Muscle of arm (tissue), 12 donors: Measurements from ENCODE around the gene UBALD2. TPM values are rescaled to one million over a fixed set of nuclear protein-coding genes. Genes with fewer than 3 reads are reported as not detected.
"Not testable (repeated sequence)": the region's sequence is repeated elsewhere in the genome, so short reads cannot be mapped to it uniquely, and the experiment has no call there.

Experiments
- DNase-seq: peaks from one replicate; pipeline ENCODE4 v3.0.0-alpha.2; 2013
- polyA plus RNA-seq, 12 donors: library from polyadenylated mRNA; unstranded; fragments of 120-200 nt; gene quantifications; one replicate each; pipeline ENCODE4 v1.2.1, GENCODE V29; 2013; ENCODE audit not compliant: insufficient read length in 12 of 12

UBALD2 gene
- polyA plus RNA-seq, 12 donors, result 10.1 to 93.7 (median 18.1) TPM; not detected in 1

- no peak for DNase-seq
These were observed 23.4 kb upstream of the UBALD2 start for GRCh38 chr17:76241691-76242255.

GRCh38 chr17:76243826-76244679, 21.1 kb upstream of the UBALD2 start:
- no peak for DNase-seq

- DNase-seq, result not testable (repeated sequence)
These were observed 20.4 kb upstream of the UBALD2 start for GRCh38 chr17:76244721-76245120.

DNA sequence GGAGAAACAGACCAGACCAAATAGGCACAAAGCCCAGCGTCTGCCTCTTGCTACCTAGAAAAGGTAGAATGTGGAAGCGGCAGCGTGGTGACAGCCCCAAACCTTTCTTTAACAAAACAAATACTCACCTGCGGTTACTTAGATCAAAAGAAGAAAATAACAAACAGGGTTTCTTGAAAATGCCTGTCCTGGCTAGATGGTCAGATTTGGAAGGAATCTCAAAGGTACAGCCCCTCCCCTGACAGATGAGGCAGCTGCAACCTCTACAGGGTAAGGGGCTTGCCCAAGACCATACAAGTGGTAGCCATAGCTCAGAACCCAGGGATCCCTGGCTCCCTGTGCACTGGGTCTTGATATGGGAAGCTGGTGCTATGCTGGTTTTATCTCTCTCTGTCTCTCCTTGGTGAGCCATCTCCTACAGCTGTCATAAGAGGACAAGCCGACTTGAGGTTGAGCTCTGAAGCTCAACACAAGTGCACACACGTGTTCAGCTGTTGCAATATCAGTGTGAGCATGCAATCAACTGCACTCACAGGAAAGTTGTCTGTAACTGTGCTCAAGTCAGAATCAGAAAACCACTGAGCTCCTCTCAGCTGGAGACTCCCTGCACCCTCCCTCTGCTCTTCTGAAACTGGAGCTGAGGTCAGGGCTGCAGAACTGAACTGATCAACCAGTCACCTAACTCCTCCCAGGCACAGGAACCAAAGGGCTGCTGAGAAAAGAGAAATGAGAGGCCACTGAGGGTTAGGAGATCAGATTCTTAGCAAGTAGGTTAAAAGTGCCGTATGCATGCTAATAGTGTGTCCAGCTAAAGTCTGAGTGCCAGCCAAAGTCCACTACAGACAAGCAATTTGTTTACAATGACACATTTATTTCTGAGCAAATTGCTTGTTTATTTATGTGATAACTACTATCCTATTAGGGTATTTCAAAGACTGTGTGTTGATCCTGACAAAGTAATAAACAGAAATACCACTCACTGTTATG, 18.8 kb upstream of the UBALD2 start:
- DNase-seq, result no peak

DNA sequence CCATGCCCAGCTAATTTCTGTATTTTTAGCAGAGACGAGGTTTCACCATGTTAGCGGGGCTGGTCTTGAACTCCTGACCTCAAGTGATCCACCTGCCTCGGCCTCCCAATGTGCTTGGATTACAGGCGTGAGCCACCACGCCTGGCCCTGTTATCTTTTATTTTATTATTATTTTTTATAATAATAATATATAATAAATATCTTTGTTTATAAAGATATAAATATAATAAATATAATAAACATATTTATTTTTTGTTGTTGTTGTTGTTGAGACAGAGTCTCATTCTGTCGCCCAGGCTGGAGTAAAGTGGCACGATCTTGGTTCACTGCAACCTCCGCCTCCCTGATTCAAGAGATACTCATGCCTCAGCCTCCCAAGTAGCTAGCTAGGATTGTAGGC, 17.8 kb upstream of the UBALD2 start:
- no peak for DNase-seq

- no peak for DNase-seq
These were observed 16.9 kb upstream of the UBALD2 start for GRCh38 chr17:76248013-76248782.

DNA sequence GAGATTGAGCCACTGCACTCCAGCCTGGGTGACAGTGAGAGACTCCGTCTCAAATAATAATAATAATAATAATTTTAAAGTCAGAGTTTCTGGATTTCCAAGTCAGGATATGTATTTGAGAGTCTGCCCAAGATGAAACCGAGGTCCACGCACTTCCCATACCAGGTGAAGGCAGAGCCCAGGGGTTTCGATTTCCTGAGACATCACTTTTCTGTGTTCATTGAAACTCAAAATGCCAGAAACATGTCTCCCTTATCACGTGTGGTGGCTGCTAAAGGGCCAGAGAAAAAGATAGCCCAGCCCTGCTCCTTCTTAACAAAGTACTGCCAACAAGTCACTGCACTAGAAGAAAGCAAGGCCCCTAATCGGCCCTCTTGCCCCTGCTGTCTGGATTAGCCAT, 15.0 kb upstream of the UBALD2 start:
- DNase-seq, result no peak

- DNase-seq, result no peak
These were observed 13.6 kb upstream of the UBALD2 start for GRCh38 chr17:76251478-76252039.

GRCh38 chr17:76252040-76252954, 12.9 kb upstream of the UBALD2 start:
- DNase-seq, result no peak

DNA sequence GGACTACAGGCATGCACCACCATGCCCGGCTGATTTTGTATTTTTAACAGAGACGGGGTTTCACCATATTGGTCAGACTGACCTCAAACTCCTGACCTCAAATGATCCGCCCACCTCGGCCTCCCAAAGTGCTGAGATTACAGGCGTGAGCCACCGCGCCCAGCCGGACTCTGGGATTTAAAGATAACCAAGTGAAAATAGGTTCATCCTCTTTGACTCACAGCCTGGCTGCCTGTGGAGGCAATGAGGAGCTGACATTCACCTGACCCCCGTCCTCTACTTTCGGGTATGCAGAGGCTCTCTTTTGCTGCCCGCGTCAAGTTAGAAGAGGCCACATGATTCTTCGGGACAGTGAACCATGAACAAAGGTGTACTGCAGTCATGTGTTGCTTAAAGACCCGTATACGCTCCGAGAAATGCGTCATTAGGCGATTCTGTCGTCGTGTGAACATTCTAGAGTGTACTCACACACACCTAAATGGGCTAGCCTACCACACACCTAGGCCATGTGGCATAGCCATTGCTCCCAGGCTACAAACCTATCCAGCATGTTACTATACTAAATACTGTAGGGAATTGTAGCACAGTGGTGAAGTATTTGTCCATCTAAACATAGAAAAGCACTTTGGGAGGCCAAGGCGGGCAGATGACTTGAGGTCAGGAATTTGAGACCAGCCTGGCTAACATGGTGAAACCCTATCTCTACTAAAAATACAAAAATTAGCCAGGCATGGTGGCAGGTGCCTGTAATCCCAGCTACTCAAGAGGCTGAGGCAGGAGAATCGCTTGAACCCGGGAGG, 12.0 kb upstream of the UBALD2 start:
- not testable (repeated sequence) for DNase-seq

DNA sequence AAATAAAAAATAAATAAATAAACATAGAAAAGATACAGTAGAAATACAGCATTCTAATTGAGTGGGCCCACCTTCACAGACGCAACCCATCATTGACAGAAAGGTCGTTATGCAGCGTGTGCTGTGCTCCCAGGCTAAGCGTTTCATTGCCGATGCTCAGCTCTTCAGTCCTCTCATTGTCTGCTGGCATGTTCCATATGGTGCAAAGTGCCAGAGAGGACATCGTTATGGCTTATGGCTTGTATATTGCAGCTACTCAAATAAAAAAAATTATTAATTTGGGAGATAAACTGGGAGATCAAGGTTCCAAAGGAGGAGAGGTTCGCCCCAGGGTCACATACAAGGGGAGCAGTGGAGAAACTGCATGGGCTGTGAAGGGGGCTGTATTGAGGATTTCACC, 11.3 kb upstream of the UBALD2 start:
- no peak for DNase-seq

DNA sequence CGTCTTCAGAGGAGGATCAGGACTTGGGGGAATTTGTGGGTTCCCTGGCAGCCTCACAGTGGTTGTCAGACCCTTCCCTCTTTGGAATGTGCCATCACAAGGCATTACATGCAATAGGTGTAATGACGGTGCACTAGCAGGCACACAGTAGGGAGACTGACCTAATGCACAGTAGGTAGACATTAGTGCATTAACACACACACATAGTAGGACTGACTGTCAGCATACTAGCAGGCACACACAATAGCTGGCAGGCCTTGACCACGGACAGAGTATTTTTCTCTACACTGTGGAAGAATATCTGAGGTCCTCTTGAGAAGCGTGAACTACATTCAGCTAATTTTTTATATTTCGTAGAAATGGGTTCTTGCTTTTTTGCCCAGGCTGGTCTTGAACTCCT, 10.9 kb upstream of the UBALD2 start:
- no peak for DNase-seq

DNA sequence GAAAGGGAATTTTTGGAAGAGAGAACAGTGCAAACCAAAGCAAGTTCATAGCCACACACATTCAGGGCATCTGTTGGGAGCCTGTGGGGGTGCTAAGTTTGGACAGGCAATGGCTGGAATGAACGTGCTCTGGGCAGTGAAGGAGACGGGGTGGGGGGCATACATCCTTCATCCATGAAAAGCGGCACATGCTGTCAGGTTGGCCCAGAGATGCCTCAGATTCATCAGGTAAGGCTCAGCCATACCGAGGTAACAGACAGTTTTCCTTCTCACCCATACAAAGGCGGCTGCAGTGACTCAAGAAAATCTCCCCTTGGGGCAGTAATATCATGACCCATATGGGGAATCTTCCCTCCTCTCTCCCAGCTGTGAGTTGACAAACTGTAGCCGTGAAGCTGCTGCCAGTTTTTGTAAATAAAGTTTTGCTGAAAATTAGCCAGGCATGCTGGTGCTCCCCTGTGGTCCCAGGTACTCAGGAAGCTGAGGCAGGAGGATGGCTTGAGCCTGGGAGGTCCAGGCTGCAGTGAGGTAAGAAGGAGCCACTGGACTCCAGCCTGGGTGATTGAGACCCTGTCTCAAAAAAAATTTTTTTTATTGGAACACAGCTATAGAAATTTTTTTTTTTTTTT, 9.2 kb upstream of the UBALD2 start:
- DNase-seq, result no peak

GRCh38 chr17:76256430-76257050, 8.6 kb upstream of the UBALD2 start:
- DNase-seq, result not testable (repeated sequence)

- no peak for DNase-seq
These were observed 4.9 kb upstream of the UBALD2 start for GRCh38 chr17:76260220-76260619.

DNA sequence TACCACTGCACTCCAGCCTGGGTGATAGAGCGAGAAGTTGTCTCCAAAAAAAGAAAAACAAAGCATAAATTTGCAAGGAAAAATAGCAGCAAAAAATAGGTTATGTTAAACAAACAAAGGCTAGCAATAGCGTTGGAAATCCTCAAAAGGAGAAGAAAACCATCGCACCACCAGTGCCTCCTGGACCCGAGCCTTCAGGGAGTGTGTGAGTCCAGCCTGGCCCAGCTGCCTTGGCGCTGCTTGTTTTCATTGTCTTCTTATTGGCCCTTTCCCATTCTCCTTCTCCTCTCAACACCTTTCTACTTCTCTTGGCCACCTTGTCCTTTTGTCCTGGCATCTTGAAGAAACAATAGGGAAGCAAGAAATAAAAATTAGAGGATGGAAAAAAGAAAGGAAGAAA, 4.5 kb upstream of the UBALD2 start:
- DNase-seq, result no peak

DNA sequence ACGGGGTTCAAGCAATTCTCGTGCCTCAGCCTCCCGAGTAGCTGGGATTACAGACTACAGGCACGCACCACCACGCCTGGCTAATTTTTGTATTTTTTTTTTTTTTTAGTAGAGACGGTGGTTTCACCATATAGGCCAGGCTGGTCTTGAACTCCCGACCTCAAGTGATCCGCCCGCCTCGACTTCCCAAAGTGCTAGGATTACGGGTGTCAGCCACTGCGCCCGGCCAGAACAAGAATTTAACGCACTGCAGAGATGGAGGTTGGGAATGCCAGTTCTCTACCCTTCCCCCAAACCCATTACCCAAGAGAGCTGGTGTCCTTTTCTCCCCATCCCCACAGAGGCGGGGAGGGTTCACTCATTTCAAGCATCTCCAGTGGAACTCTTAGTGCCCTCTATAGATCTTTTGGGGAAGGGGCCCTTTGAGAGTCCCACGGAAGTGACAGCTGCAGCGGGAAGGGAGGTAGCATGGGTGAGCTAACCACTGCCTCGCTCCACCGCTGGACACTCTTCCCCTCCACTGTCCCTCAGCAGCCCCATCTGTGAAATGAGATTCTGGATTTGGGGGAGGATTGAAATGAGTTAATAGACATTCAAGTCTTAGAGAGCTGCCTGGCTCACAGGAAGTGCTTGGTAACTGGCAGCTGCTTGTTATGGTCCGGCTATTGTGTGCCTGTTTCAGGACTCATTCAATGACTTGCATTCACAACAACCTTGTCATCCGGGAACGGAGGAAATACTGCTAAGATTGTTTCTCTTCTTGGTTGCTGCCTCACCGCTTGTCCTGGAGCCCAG, 3.5 kb upstream of the UBALD2 start:
- no peak for DNase-seq
